Midbrain (tissue), 1 donor: ENCODE measurements around the gene ALOXE3.

Source experiments
- DNase-seq: peaks from one replicate; lab custom pipeline; 2025; lab: John Stamatoyannopoulos, UW

Gene ALOXE3

GRCh38 chr17:8117980-8118768, at the start of gene ALOXE3:
Gene ALOXE3, minus strand, starts transcription at chr17:8118514. Its CDS starts 524 bp downstream, at chr17:8117990.
- DNase-seq: no peak

DNA sequence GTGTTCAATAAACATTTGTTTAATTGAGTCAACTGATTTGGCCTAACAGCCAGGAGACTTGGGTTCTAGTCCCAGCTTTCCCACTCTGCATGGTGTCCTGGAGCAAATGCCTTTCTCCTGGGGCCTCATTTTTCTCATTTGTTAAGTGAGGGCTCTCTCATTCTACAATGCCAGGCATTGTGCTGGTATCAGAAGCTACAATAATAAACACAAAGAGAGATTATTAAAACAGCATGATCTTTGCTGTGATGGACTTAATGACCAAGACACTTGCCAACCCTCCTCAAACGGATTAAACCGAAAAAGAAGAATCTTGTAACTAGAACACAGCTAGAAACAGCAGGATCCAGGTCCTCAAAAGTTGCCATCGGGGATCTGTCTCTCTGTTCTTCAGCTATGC, 49.2 kb upstream of the ALOXE3 start:
- DNase-seq: no peak

- DNase-seq: no peak
These were observed 48.4 kb upstream of the ALOXE3 start for GRCh38 chr17:8166731-8167130.

DNA sequence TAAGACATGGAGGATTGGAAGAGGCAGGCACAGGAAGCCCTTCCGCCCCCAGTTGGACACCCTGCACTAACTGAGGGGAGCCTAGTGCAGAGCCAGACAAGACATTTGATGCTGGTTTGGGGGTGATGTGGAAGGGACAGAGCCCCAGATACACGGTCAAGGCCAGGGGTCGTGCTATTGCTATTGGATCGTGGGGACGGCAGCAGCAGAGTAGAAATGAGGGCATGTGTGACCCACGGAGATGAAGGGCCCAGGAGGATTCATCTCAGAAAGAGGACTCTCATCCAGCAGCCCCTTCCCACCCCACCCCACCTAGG, 46.5 kb upstream of the ALOXE3 start:
- DNase-seq: no peak

GRCh38 chr17:8163978-8164814, 45.9 kb upstream of the ALOXE3 start:
- no peak for DNase-seq

DNA sequence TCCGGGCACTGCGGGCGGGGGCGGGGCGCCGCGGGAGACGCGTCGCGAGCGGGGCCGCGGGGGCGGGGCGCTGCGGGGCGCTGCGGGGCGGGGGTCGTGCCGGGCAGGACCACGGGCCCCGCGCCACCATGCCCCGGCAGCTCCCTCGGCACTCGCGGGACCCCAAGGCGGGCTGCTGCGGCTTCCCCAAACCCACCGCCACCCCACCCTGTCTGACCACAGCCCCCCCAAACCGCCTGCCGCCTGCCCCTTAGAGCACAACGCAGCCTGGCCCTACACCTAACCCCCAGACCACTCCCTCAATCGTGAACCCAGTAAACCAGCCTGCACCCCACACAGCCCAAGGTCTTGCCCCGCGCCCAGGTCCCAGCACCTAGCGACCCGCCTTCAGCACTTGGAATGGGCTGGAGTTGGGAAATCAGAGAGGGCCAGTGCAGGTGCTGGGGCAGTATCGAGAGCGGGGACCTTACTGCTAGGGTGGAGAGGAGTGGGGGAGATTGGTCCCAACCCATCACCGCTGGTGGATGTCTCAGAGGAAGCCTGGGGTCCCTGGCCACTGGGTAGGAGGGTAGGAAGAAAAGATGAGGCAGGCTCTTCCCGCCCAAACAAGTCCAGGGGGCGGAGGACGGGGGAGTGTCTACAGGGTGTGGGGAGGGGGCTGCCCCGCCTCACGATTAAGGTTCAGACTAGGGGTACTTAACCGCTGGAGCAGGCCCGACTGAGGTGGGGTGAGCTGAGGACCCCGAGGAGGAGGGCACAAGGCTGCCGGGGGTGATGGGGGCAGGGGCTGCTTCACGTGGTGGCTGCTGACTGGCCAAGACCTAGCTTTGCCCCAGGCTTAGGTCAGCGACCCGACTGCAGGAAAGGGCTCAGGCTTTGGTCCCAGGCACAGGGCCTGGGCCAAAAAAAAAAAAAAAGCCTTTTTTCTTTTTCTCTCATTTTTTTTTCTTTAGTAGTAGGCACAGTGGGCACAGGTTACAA, 45.0 kb upstream of the ALOXE3 start:
- DNase-seq: no peak

DNA sequence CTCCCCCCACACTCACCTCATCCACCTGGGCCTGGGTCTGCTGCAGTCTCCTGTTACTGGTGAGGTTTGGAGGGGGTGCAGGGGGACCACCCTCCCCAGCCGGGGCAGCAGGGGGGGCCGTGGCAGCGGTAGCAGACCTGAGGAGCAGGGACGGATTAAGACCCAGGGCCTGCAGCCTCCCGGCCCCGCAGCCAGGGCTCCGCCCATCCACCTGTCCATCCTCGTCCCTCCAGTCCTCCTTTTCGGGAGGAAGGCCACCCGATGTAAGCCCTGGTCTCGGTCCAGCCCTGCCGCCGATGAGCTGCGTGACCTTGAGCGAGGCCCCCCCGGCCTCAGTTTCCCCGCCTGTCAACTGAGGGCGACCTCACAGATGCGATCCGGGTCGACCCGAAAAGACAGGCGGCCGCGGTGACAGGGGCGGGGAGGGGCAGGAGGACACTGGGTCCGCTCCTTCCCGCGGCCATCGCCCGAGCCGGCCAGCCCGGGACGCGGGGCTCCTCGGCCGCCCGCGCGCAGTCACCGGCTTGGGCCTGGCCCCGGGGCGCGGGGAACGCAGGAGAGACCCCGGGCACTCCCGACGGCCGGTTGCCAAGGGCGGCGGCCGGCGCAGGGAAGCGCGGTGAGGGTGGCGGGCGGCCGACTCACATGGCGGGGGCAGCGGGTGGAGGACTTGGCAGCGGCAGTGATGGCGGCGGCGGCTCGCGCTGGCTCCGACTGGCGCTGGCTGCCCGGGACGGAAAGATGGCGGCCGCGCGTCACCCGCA, 44.1 kb upstream of the ALOXE3 start, which contains the start of gene VAMP2:
VAMP2 (minus strand) TSS at position 716 of the 764 bp plus-strand sequence; CDS start at position 647, 69 bp downstream.
- DNase-seq: peak; percentile 73

- DNase-seq: no peak
These were observed 43.2 kb upstream of the ALOXE3 start for GRCh38 chr17:8161289-8162232.

DNA sequence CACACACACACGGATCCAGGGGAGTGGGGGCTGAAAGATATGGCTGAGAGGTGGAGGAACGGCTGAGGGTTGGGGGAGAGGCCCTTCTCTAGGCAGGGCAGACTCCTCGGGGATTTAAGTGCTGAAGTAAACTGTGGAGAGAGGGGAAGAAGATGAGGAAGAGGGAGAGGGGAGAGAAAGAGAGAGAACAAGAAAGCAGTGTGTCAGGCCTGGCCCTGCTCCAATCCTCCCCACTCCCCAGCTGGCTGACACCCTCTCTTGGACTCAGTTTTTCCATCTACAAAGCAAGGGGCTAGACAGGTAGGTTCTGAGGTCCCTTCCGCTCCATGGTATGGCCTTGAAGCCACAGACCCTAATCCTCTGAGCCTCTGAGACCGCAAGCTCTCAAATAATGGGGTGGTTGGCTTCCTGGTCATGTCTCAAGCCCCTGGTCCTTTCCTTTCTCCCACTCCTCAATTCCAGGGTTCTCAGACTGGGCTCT, 42.5 kb upstream of the ALOXE3 start:
- DNase-seq: no peak

DNA sequence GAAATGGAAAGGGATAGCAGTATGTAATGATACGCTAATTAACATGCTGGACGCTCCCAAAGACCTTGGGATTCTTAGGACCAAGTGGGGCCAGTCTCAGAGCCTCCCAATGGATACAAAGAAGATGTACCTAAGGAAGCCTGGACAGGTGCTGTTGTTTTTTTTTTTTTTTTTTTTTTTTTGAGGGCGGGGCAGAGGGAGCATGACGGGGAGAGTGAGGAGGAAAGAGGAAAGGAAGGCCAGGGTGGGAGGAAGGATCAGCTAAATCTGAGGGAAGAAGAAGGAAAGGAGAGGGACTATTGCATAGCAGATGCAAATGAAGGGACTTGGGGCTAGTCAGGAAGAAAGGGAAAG, 41.9 kb upstream of the ALOXE3 start:
- no peak for DNase-seq

GRCh38 chr17:8159459-8160223, 41.3 kb upstream of the ALOXE3 start:
- DNase-seq: no peak

- no peak for DNase-seq
These were observed 40.7 kb upstream of the ALOXE3 start for GRCh38 chr17:8159032-8159400.

- peak; percentile 92 for DNase-seq
These were observed 40.1 kb upstream of the ALOXE3 start for GRCh38 chr17:8158267-8159031.

DNA sequence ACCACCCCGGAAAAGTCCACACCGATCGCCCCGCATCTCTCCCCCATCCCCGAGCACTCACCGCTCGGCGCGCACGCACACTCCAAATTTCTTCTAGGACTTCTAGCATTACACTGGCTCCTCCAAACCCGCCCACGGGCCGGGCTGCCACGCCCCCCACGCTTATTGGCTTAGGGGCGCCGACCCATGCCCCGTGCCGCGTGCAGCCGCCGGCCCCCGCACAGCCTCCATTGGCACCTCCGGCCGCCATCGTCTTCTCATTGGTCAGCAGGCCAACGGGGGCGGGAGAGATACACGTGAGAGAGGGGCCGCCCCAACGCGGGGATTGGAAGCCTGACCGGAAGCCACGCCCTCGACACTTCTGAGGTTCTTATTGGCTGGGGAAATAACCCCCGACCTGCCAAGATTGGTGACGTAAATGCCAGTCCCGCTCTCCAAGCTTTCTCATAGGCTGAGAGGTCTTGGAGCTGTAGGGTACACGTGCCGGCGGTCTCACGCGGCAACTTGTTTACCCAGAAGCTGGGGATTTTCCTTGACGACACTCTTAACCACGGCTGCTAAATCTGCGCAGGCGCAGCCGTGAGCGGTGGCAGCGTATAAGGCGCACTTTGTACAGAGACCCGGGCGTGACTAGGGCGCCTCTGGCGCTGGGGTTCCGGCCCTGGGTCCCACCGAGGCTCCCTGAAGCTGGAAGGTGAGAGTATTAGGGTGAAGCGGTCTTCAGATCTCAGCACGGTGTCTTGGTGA, 38.1 kb upstream of the ALOXE3 start:
- DNase-seq: peak; percentile 99

- DNase-seq: no peak
These were observed 37.6 kb upstream of the ALOXE3 start for GRCh38 chr17:8155996-8156245.

- DNase-seq: no peak
These were observed 37.1 kb upstream of the ALOXE3 start for GRCh38 chr17:8155231-8155995.

- DNase-seq: no peak
These were observed 36.4 kb upstream of the ALOXE3 start for GRCh38 chr17:8154608-8155155.
